H1 (cell line): ENCODE measurements around the gene GNAT2. TPM values are rescaled to one million over a fixed set of nuclear protein-coding genes. Genes with fewer than 3 reads are reported as not detected.

Experiments used
- CTCF ChIA-PET: fragments of 300-600 bp; sonication (Branson Sonifier 250); formaldehyde crosslinking; loops from one replicate; lab custom pipeline; 2021; ENCODE audit not compliant: partially characterized antibody; lab: Charles Lee
- POLR2A ChIA-PET: fragments of 300-600 bp; sonication (Branson Sonifier 250); formaldehyde crosslinking; loops from one replicate; lab custom pipeline; 2021; ENCODE audit warnings: inconsistent platforms; ENCODE audit not compliant: partially characterized antibody; lab: Charles Lee
- DNase-seq, 2 experiments: peaks; one replicate each; pipeline versions ENCODE4 v3.0.0 to v3.0.0-alpha.2; 2010 to 2022; ENCODE audit warnings: low spot score in 2 of 2, low read depth in 1 of 2, mixed read lengths in 1 of 2
- FAIRE-seq: peaks from 2 replicates; lab custom pipeline; 2011; peaks lifted over from hg19 to GRCh38; lab: Jason Lieb, UNC
- H2AFZ ChIP-seq: 2 replicates; pipeline ENCODE4 v1.8.1; 2012; ENCODE audit warnings: low read length, inconsistent platforms
- H2AK5ac ChIP-seq: 2 replicates; pipeline ENCODE4 v1.6.1; 2013; ENCODE audit warnings: low read depth, low read length
- H2BK120ac ChIP-seq: replicated peaks from 2 replicates; pipeline ENCODE3; 2013; ENCODE audit warnings: low read depth, low read length, inconsistent platforms
- H2BK12ac ChIP-seq: 2 replicates; pipeline ENCODE4 v1.6.1; 2013; ENCODE audit warnings: low read depth, low read length
- H2BK15ac ChIP-seq: 2 replicates; pipeline ENCODE4 v1.6.1; 2013; ENCODE audit warnings: low read length
- H2BK20ac ChIP-seq: 2 replicates; pipeline ENCODE4 v1.6.1; 2013; ENCODE audit warnings: low read length
- H2BK5ac ChIP-seq: 2 replicates; pipeline ENCODE4 v1.6.1; 2013; ENCODE audit warnings: low read depth, low read length
- H3K14ac ChIP-seq: 2 replicates; pipeline ENCODE4 v1.6.1; 2013; ENCODE audit warnings: inconsistent platforms; ENCODE audit not compliant: insufficient read length
- H3K18ac ChIP-seq: 2 replicates; pipeline ENCODE4 v1.6.1; 2013; ENCODE audit warnings: low read length; ENCODE audit errors: extremely low read depth
- H3K23ac ChIP-seq: 2 replicates; pipeline ENCODE4 v1.6.1; 2013; ENCODE audit warnings: inconsistent platforms; ENCODE audit not compliant: insufficient read length
- H3K23me2 ChIP-seq: 2 replicates; pipeline ENCODE4 v1.6.1; 2013; ENCODE audit warnings: low read depth, low read length
- H3K27ac ChIP-seq: 2 replicates; pipeline ENCODE4 v1.6.1; 2011; ENCODE audit warnings: low read depth, low read length, inconsistent platforms
- H3K27me3 ChIP-seq, 4 experiments: replicated peaks in 1 of 4; 1 replicate in 1 of 4; 2 replicates in 3 of 4; pipeline versions ENCODE4 v1.6.1 to v1.8.1; 2011 to 2013; ENCODE audit warnings: low read length in 3 of 4, mild to moderate bottlenecking in 3 of 4, inconsistent platforms in 2 of 4, mixed read lengths in 2 of 4, moderate library complexity in 1 of 4; ENCODE audit not compliant: control insufficient read depth in 3 of 4, insufficient read depth in 3 of 4; ENCODE audit errors: extremely low read depth in 1 of 4
- H3K36me3 ChIP-seq, 4 experiments: 2 replicates each; pipeline versions ENCODE4 v1.6.1 to v1.8.1; 2011 to 2013; ENCODE audit warnings: mild to moderate bottlenecking in 4 of 4, low read length in 3 of 4, moderate library complexity in 2 of 4, control low read depth in 1 of 4, inconsistent platforms in 1 of 4; ENCODE audit not compliant: insufficient read depth in 4 of 4, control insufficient read depth in 2 of 4
- H3K4ac ChIP-seq: replicated peaks from 2 replicates; pipeline ENCODE3; 2013; ENCODE audit warnings: low read length, low read depth, mixed read lengths, inconsistent platforms; ENCODE audit not compliant: insufficient read length
- H3K4me1 ChIP-seq, 4 experiments: replicated peaks in 1 of 4; 1 replicate in 1 of 4; 2 replicates in 3 of 4; pipeline versions ENCODE4 v1.6.1 to v1.8.1; 2011 to 2013; ENCODE audit warnings: low read length in 3 of 4, inconsistent platforms in 2 of 4, mixed read lengths in 1 of 4; ENCODE audit not compliant: insufficient read depth in 4 of 4, control insufficient read depth in 3 of 4
- H3K4me2 ChIP-seq, 2 experiments: 2 replicates each; pipeline versions ENCODE4 v1.6.1 to v1.8.1; 2011 to 2013; ENCODE audit warnings: low read depth in 2 of 2, low read length in 2 of 2, control low read depth in 1 of 2, inconsistent platforms in 1 of 2, mild to moderate bottlenecking in 1 of 2; ENCODE audit not compliant: insufficient read depth in 1 of 2
- H3K4me3 ChIP-seq, 4 experiments: fragments of 200-600, 300-600 bp in 1 of 4; sonication (generic), shearing (Covaris generic), sonication (Bioruptor Twin) in 1 of 4; 2 replicates each; pipeline versions ENCODE4 v1.5.1 to v1.8.1; 2011 to 2016; ENCODE audit warnings: low read length in 4 of 4, low read depth in 3 of 4, control low read depth in 2 of 4, inconsistent platforms in 2 of 4, mild to moderate bottlenecking in 2 of 4, mixed read lengths in 1 of 4, moderate library complexity in 1 of 4; ENCODE audit not compliant: insufficient read depth in 2 of 4; ENCODE audit errors: extremely low read depth in 1 of 4
- H3K56ac ChIP-seq: replicated peaks from 2 replicates; pipeline ENCODE3; 2013; ENCODE audit warnings: low read depth, mild to moderate bottlenecking, mixed read lengths, low read length, inconsistent platforms; ENCODE audit not compliant: insufficient read length
- H3K79me1 ChIP-seq: 2 replicates; pipeline ENCODE4 v1.6.1; 2013; ENCODE audit warnings: low read depth, low read length, control low read depth
- H3K79me2 ChIP-seq, 2 experiments: 2 replicates each; pipeline versions ENCODE4 v1.6.1 to v1.8.1; 2012 to 2013; ENCODE audit warnings: low read length in 2 of 2, mild to moderate bottlenecking in 2 of 2, inconsistent platforms in 1 of 2; ENCODE audit not compliant: insufficient read depth in 2 of 2, control insufficient read depth in 1 of 2
- H3K9ac ChIP-seq, 4 experiments: replicated peaks in 1 of 4; 1 replicate in 1 of 4; 2 replicates in 3 of 4; pipeline versions ENCODE4 v1.6.1 to v1.8.1; 2011 to 2013; ENCODE audit warnings: low read depth in 3 of 4, low read length in 3 of 4, control low read depth in 2 of 4, mild to moderate bottlenecking in 2 of 4, moderate library complexity in 2 of 4, inconsistent platforms in 1 of 4; ENCODE audit errors: extremely low read depth in 1 of 4
- H3K9me3 ChIP-seq, 2 experiments: 2 replicates each; pipeline versions ENCODE4 v1.6.1 to v1.8.1; 2012 to 2013; ENCODE audit warnings: mild to moderate bottlenecking in 2 of 2, moderate library complexity in 2 of 2, control low read depth in 1 of 2, inconsistent platforms in 1 of 2, low read depth in 1 of 2, low read length in 1 of 2, mixed read lengths in 1 of 2; ENCODE audit not compliant: insufficient read depth in 2 of 2
- H4K20me1 ChIP-seq, 2 experiments: replicated peaks in 1 of 2; 2 replicates each; pipeline versions ENCODE3 to v1.8.1; 2011 to 2013; ENCODE audit warnings: inconsistent platforms in 2 of 2, low read length in 2 of 2, mild to moderate bottlenecking in 1 of 2; ENCODE audit not compliant: insufficient read depth in 2 of 2, control insufficient read depth in 1 of 2
- H4K5ac ChIP-seq: 2 replicates; pipeline ENCODE4 v1.6.1; 2013; ENCODE audit warnings: low read length, low read depth, mixed read lengths, inconsistent platforms; ENCODE audit not compliant: insufficient read length
- H4K8ac ChIP-seq: 2 replicates; pipeline ENCODE4 v1.8.0; 2013; ENCODE audit warnings: mild to moderate bottlenecking, moderate library complexity, low read length, inconsistent platforms; ENCODE audit not compliant: insufficient read depth; ENCODE audit errors: extremely low read depth
- H4K91ac ChIP-seq: replicated peaks from 2 replicates; pipeline ENCODE3; 2013; ENCODE audit warnings: low read length, mixed read lengths, inconsistent platforms; ENCODE audit not compliant: insufficient read length
- CBX5 ChIP-seq: fragments of 300-800, 300-1000 bp; sonication (generic); IDR thresholded peaks from 2 replicates; pipeline ENCODE4 v1.7.1; 2016; ENCODE audit warnings: antibody characterized with exemption, low read length, low read depth
- CBX8 ChIP-seq: fragments of 300-800, 300-1000 bp; sonication (generic); IDR thresholded peaks from 2 replicates; pipeline ENCODE4 v1.7.1; 2016; ENCODE audit warnings: low read depth, low read length, borderline replicate concordance
- CHD2 ChIP-seq: IDR thresholded peaks from 2 replicates; pipeline ENCODE4 v1.6.1; 2012; ENCODE audit warnings: low read length, improper control_type of control experiment
- CREB1 ChIP-seq: IDR thresholded peaks from 2 replicates; pipeline ENCODE4 v1.6.1; 2012; ENCODE audit warnings: inconsistent platforms
- EGR1 ChIP-seq: IDR thresholded peaks from 2 replicates; pipeline ENCODE4 v1.6.1; 2011; ENCODE audit warnings: low read depth, low read length, borderline replicate concordance
- FOSL1 ChIP-seq: IDR thresholded peaks from 2 replicates; pipeline ENCODE4 v1.6.1; 2011; ENCODE audit warnings: mild to moderate bottlenecking, low read depth, low read length, moderate library complexity; ENCODE audit not compliant: insufficient read depth
- KDM4A ChIP-seq: IDR thresholded peaks from one replicate; pipeline ENCODE4 v1.7.1; 2012; ENCODE audit warnings: low read depth, mild to moderate bottlenecking, moderate library complexity, low read length, inconsistent platforms; ENCODE audit not compliant: severe bottlenecking
- MAFK ChIP-seq: IDR thresholded peaks from 2 replicates; pipeline ENCODE4 v1.6.1; 2012; ENCODE audit warnings: low read depth, mild to moderate bottlenecking, improper control_type of control experiment, low read length
- NANOG ChIP-seq: IDR thresholded peaks from 2 replicates; pipeline ENCODE4 v1.6.1; 2011; ENCODE audit warnings: low read length, low read depth, mild to moderate bottlenecking, inconsistent platforms; ENCODE audit not compliant: insufficient read depth, poor library complexity, severe bottlenecking
- POLR2AphosphoS5 ChIP-seq: IDR thresholded peaks from 2 replicates; pipeline ENCODE4 v1.6.1; 2011; ENCODE audit warnings: low read depth, low read length
- POU5F1 ChIP-seq: IDR thresholded peaks from 2 replicates; pipeline ENCODE4 v1.6.1; 2011; ENCODE audit warnings: low read depth, mild to moderate bottlenecking, low read length, moderate library complexity
- SAP30 ChIP-seq: fragments of 300-600 bp; sonication (generic); IDR thresholded peaks from 2 replicates; pipeline ENCODE4 v1.7.1; 2012; ENCODE audit warnings: low read length, moderate library complexity, mild to moderate bottlenecking, inconsistent platforms; ENCODE audit not compliant: insufficient read depth, insufficient replicate concordance
- SP4 ChIP-seq: IDR thresholded peaks from 2 replicates; pipeline ENCODE4 v1.6.1; 2012; ENCODE audit warnings: low read length, inconsistent platforms
- SUZ12 ChIP-seq: fragments of 200-600 bp; sonication (generic); IDR thresholded peaks from 2 replicates; pipeline ENCODE4 v1.6.1; 2012; ENCODE audit warnings: mild to moderate bottlenecking, inconsistent platforms, low read length, moderate library complexity, mixed read lengths
- WGBS, 2 experiments: shearing (Covaris generic) in 1 of 2; methylation state at CpG; one replicate each; pipeline versions ENCODE4 v1.1.6 to v1.1.7; 2013 to 2015; ENCODE audit warnings: low lambda C conversion rate in 2 of 2, mixed read lengths in 2 of 2, inconsistent platforms in 1 of 2, low coverage in 1 of 2, missing lambda C conversion rate in 1 of 2; ENCODE audit not compliant: insufficient replicate concordance in 2 of 2, insufficient coverage in 1 of 2, insufficient read length in 1 of 2; ENCODE audit errors: extremely low coverage in 1 of 2, missing lambda C conversion rate in 1 of 2; 5-methylcytosine and 5-hydroxymethylcytosine counted together
- polyA plus RNA-seq, 7 experiments: library from polyadenylated mRNA; depleted of rRNA in 3 of 7; stranded (reverse) in 5 of 7; unstranded in 2 of 7; fragments of >200 nt in 5 of 7; fragments of 200-250 nt in 2 of 7; gene quantifications; 1 replicate in 5 of 7; 2 replicates in 1 of 7; 4 replicates in 1 of 7; pipeline versions ENCODE4 v1.2.1 to v1.2.3, GENCODE V29; 2011 to 2013; ENCODE audit warnings: missing spikeins in 2 of 7, mixed read lengths in 2 of 7
- total RNA-seq: library from RNA; stranded (reverse); fragmentation: NEBNext Ultra II Directional; extraction: Animal tissue kit (Norgen Biotek cat#: 25700); gene quantifications from 2 replicates; pipeline ENCODE4 v1.2.1, GENCODE V29; 2021

The GNAT2 gene
- total and polyA plus RNA-seq, 2 of the 8 experiments (the other 6 are each of a cell fraction or from before 2014, with no cell fraction given) = 0.05 TPM; not detected in 1

- Histone ChIP-seq H4K20me1 (no peaks in the 10 kb centered on the region), H2BK5ac (no peak overlapping the region), H4K8ac (no peak overlapping the region), H3K56ac (no peak overlapping the region), H3K14ac (no peak overlapping the region), H3K27ac (no peak overlapping the region), H2BK120ac (no peak overlapping the region), H3K23ac (no peak overlapping the region), H4K5ac (no peak overlapping the region), H3K4me3 (no peak overlapping the region), H3K9me3 (no peaks in the 10 kb centered on the region), H3K18ac (no peak overlapping the region), H2AK5ac (no peak overlapping the region), H3K36me3 (no peaks in the 10 kb centered on the region), H3K4me1 (peaks cover 4 to 5% (median 5%) of the 10 kb centered on the region in 4 experiments; a peak in 6 of 7 replicates), H3K27me3 (no peaks in the 10 kb centered on the region; a peak in 2 of 7 replicates), H3K4ac (no peak overlapping the region), H3K9ac (no peak overlapping the region), H2BK20ac (no peak overlapping the region), H3K79me2 (no peaks in the 10 kb centered on the region), H3K4me2 (no peak overlapping the region), H4K91ac (no peak overlapping the region), H2BK12ac (no peak overlapping the region), H2AFZ (no peak overlapping the region), H3K79me1 (no peaks in the 10 kb centered on the region), H2BK15ac (no peak overlapping the region), H3K23me2 (no peaks in the 10 kb centered on the region)
- POLR2A ChIA-PET = interaction anchor here (1.2 to 2.6 kb wide), 5 partner anchors 9 to 128 kb away, joined by 3 to 10 read pairs (median 5); partner anchors contain the start of genes AMPD2, GNAI3, GNAT2 and GSTM4
- FAIRE-seq = no peak
- CTCF ChIA-PET = interaction anchor here (0.5 to 10.7 kb wide), 53 partner anchors 11 to 528 kb away, joined by 3 to 293 read pairs (median 9); partner anchors contain the start of genes AHCYL1, EPS8L3, GNAI3 and GSTM1
- 85% methylated on average over 2 of the region's 2 CpGs; no CpG with 5 or more reads in 1 of the 2 experiments for WGBS, 2 experiments
- no peak for DNase-seq
- TF ChIP-seq CHD2 (no peak), EGR1 (no peak), NANOG (no peak), MAFK (no peak), SAP30 (no peak), FOSL1 (no peak), CBX5 (no peak), SP4 (no peak), CBX8 (no peak), SUZ12 (no peak), KDM4A (no peak), POLR2AphosphoS5 (no peak), POU5F1 (no peak), CREB1 (no peak)
Observed at GRCh38 chr1:109641078-109641740, 21.8 kb upstream of the GNAT2 start.
